ENCODE measurements around the gene CTNNA3.

DNA sequence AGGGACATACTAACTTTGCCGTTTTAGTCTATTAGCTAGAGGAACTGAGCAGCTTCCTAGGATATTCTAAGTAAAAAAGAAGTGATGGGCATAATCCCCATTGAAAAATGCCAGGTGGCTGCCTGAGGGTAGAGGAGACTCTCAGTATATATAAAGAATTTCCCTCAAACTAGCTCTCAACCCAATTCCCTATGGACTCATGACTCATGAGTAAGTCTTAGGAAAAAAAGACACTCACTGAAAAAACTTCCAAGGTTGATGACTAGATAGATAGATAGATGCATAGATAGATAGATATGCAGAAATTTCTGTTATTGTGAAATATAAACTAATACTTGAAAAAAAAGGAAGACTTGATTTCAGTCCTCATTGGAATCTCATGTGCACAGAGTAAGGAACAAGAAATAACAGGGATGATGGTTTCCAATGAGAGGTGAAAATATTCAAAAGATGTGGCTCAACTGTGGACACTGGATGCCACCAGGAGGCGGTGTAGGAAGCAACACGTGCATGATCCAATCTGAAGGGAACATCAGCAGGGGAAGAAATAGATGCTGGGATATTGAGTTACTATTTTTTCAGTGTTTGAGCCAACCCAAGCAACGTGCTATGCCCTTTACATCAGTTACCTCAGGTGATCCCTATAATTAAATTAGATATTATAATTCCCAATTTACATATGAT, 1481.1 kb downstream of the CTNNA3 start:
- TF ChIP-seq POLR2AphosphoS5 (IDR thresholded peaks at IDR 0.05), result no peak
- TF ChIP-seq, protein P1, sequence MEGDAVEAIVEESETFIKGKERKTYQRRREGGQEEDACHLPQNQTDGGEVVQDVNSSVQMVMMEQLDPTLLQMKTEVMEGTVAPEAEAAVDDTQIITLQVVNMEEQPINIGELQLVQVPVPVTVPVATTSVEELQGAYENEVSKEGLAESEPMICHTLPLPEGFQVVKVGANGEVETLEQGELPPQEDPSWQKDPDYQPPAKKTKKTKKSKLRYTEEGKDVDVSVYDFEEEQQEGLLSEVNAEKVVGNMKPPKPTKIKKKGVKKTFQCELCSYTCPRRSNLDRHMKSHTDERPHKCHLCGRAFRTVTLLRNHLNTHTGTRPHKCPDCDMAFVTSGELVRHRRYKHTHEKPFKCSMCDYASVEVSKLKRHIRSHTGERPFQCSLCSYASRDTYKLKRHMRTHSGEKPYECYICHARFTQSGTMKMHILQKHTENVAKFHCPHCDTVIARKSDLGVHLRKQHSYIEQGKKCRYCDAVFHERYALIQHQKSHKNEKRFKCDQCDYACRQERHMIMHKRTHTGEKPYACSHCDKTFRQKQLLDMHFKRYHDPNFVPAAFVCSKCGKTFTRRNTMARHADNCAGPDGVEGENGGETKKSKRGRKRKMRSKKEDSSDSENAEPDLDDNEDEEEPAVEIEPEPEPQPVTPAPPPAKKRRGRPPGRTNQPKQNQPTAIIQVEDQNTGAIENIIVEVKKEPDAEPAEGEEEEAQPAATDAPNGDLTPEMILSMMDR (IDR thresholded peaks at IDR 0.05 in 8 of 11, conservative IDR thresholded peaks at IDR 0.05 in 3 of 11), result no peak
- no peak for TF ChIP-seq POLR2A (IDR thresholded peaks at IDR 0.05)

Measured in spleen (tissue), 7 donors.